Stimulated activated CD4-positive, alpha-beta T cell treated with anti-CD3 and anti-CD28 coated beads, Interleukin-15, amount 100 ng/mL, for 1 hour (primary cell): ENCODE measurements around the gene FUBP3.

ENCODE experiments used
- DNase-seq, 2 donors: peaks; one replicate each; pipeline ENCODE4 v3.0.0-alpha.2; 2020; ENCODE audit warnings: low read depth in 1 of 2, low spot score in 1 of 2

FUBP3 gene

DNA sequence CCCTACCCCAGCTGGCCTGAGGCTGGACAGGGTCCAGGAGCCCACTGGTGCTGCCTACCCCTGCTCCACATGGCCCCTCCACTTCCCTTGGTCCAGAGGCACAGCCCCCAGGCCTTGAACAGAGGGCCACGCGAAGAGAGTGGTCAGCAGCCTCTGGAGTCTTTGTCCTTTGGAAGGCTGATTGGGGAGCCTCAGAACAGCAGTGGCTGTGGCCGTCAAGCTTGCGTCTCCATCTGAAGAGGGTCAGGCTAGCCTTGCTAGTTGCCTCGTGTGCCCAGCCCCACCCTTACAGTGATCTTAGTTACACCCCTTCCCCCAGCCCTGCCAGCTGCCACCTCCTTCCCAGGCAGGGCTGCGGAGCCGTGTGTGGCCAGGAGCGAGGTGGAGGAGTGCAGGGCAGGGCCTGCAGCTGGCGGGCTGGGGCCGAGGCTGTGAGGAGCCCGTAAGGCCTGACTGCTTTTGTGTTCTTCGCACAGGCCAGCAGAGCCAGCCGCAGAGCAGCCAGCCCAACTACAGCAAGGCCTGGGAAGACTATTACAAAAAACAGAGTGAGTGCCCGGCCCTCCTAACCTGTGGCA is 54.9 kb downstream of the FUBP3 start:
- no peak for DNase-seq

DNA sequence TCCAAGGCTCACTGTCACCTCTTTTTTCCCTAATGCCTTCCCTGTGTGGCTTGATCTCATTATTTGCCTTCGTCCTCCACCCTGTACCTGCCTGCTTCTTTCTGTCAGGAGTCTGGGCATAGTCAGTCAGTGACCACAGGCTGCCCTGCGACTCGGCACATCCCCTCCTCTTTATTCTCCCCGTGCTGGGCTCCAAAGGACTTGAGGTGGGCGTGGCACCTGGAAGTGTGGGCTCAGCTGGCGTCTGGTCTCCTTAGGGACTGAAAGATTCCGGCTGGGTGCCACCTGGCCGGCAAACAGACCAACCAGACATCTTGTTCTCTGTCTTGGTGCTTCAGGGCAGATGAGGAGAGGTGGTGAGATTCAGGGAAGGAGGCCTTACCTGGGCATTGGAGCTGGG is 55.4 kb downstream of the FUBP3 start:
- no peak for DNase-seq

GRCh38 chr9:130635306-130635705 is 55.9 kb downstream of the FUBP3 start:
- DNase-seq, result no peak

GRCh38 chr9:130635721-130636647 is 56.6 kb downstream of the FUBP3 start:
- DNase-seq, result no peak

DNA sequence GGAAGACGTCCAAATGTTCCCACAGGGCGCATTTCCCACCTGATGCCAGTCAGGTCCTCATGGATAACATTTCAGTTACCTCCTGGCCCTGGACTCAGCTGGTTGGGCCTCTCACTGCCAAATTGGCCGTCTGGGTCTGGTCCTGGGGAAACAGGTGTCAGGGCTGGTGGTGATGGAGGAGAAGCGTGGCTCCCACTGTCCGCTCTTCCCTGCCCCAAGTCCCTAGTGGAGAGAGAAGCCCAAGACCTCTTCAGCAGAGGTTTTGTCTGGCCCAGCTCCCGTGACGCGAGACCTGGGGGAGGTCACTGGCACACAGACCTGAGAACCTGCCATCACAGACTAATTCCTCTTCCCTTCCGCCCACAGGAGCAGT is 57.3 kb downstream of the FUBP3 start:
- DNase-seq, result no peak

- DNase-seq, result no peak
Observed at GRCh38 chr9:130638284-130639123, 59.1 kb downstream of the FUBP3 start.

- DNase-seq, result no peak
Observed at GRCh38 chr9:130639124-130639765, 59.9 kb downstream of the FUBP3 start.

DNA sequence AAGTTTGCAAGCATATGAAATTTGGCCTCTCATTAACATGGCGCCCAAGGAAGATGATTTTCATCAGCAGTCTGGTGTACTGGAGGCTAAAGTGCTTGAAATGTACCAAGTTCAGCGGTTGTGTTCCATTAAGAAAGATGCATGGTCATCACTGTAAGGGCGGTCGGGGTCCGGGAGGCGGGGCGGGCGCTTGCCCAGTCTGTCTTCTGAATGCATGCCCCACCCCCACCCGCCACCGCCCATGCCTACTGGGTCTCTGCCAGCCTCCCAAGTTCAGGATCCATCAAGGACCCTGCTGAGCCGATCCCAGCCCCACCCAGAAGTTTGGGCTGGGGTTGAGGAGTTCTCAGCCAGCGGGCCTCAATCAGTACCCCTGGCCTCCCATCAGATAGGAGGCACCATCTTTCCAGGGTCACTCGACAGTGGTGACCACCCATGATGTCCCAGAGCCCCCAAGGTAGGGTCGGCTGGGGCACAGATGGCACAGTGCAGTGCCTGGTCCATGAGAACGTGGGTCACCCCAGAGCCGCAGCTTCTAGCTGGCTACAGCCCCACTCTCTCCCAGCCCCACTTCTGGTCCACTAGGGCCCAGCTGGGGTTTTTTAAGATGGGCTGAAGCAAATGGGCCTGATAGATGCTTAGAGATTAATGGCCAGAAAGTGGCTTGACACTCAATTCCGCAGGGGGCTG is 60.6 kb downstream of the FUBP3 start:
- DNase-seq, result no peak

DNA sequence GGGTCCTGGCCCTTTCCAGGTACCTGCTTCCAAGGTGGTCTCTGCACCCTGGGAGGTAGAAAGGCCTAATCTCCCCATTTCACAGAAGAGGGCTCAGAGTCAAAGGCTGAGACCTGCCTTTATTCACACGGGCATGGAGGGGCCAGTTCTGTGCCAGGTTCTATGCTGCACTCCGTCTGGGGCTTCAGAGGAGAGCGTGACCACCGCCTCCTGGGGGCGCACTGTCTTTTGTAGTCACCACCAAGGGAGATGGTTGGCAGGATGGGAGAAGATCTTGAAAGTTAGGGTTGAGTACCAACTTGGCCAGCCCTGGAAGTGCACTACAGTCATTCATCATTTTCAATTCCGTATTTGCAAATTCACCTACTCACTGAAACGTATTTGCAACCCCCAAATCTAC is 61.3 kb downstream of the FUBP3 start:
- no peak for DNase-seq

DNA sequence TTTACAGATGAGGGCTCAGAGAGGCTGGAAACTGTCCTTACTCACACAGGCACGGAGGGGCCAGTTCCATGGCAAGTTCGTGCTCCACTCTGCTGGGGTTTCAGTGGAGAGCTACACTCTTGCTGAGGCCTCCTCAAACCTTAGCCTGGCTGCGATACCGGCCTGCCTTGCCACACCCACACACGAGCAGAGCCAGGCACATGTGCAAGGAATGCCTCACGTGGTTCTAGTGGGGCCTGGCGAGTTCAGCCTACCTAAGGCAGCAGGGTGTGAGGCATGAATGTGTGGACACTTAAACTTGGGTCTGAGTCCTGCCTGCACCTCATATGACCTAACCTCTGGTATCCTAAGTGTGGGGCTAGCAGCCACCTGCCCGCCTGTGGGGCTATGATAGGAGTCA is 63.5 kb downstream of the FUBP3 start:
- DNase-seq, result no peak

DNA sequence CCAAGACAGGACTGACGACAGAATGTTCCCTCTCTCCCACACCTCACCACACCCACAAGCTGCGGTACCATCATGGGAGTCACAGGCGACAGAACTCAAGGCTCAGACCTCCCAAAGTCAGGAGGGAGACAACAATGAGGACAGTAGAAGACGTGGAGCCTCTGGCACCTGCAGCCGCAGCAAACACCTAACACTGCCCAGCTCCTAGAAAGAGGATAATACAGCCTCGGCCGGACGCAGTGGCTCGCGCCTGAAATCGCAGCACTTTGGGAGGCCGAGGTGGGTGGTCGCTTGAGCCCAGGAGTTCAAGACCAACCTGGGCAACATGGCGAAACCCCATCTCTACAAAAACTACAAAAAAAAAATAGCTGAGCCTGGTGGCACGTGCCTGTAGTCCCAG is 71.8 kb downstream of the FUBP3 start:
- no peak for DNase-seq

GRCh38 chr9:130651752-130652151 is 72.4 kb downstream of the FUBP3 start:
- no peak for DNase-seq

DNA sequence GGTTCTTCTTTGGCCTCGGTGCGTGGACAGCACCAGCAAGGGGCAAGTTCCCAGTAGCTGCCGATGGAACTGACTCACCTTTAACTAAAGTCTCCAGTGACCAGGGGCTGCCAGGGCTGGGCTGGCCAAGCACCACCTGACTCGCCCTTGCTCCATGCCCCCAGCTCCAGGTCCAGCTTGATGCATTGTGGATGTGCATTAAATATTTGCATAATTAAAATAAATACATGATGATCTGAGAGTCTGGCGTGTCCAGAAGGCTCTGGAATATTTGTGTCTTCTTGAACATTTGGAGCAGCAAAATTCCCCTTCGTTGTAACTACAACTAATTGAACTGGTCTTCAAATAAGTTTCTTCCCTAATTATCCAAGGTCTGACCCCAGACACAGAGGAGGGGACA is 75.5 kb downstream of the FUBP3 start:
- DNase-seq, result no peak

DNA sequence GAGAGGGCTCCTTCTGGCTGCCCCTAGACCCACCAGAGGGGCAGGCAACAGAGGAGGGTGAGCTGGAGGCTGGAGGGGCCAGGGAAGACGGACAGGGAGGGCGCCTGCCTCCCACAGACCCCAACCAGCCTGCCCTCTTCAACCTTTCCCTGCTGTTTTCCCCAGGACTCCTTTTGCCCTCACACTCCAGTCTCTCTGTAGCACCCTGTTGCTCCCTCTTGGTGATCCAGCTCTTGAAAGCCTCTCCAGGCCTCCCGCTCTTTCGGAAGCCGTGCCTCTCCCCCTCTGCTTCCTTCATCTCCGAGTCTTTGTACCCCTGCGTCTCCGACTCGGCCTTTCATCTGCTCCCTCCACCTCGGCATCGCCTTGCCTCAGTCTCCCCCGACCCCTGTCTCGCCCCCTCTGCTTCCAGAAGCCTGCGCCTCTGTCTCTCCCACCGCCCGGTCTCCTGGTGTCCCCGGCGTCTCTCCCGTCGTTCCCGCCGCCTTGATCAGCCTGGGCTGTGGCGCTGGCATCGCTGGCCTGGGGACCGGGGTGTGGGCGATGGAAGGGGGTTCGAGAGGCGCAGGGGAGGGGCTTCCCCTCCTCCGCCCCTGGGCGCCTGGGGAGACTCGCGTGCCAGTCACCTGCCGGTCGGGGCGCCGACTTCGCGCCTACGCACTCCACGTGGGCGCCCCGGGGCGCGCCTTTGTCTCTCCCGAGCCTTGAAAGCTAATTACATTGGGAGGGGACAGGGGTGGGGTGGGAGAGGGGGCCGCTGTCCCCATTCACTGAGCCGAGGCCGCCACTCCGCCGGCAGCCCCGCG is 79.7 kb downstream of the FUBP3 start:
- no peak for DNase-seq

GRCh38 chr9:130659699-130660248 is 80.4 kb downstream of the FUBP3 start:
- DNase-seq, result no peak

DNA sequence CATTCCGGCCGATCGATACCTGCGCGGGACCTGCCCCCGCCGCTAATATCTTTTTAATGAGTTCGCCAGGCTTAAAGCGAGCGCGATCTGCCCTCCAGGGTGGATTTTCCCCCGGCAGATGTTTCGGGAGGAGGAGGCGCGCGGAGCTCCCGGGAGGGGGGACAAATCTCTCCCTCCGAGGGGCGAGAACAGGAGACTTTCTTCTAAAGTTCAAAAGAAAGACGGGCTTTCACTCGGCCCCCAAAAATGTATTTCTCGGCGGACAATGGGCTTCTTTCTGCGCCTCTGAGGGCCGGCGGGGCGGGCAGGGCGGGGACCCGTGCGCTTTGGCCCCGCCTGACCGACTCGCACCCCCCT is 80.9 kb downstream of the FUBP3 start:
- no peak for DNase-seq

DNA sequence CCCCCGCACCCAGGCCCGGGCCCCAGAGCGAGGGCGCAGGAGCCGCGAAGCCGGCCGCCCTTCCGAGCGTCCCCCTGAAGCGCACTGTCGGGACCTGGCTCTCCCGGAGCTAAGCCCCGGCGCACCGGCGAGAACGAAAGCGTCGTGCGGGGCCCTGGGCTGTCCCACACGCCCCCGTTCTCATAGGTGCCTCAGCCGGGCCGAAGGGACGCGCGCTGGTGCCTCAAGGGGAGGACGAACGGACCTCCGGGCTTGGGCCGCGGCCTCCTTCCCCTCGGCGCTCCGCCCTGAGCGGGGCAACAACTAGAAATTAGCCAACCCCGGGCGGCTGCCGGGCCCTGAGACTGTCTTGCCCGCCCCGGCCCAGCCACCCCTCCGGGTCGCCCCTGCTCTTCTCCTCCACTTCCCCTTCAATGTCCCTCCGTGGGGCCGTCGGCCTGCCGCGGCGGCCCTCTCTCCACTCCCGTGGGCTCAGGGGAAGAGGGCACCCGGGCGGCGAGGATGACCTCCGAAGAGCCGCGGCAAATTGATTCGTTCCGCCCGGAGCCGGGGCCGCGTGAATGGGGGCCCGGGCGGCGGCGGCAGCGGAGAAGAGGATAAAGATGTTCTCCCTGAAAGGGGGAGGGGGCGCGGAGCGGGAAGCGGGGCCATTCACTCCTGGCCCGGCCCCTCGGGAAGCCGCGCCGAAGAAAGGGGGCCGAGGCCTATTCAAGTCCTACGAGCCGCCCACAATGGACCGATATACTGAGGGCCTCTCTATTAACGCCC is 81.5 kb downstream of the FUBP3 start:
- no peak for DNase-seq

GRCh38 chr9:130661451-130662098 is 82.2 kb downstream of the FUBP3 start:
- DNase-seq, result no peak
